ENCODE results near the gene STAB2. TPM values are rescaled to one million over a fixed set of nuclear protein-coding genes. Genes with fewer than 3 reads are reported as not detected.
"Not testable (repeated sequence)": the region's sequence is repeated elsewhere in the genome, so short reads cannot be mapped to it uniquely, and the experiment has no call there.

The STAB2 gene
- total and polyA plus RNA-seq, 2 of the 4 experiments (the other 2 are of a cell fraction): not detected

DNA sequence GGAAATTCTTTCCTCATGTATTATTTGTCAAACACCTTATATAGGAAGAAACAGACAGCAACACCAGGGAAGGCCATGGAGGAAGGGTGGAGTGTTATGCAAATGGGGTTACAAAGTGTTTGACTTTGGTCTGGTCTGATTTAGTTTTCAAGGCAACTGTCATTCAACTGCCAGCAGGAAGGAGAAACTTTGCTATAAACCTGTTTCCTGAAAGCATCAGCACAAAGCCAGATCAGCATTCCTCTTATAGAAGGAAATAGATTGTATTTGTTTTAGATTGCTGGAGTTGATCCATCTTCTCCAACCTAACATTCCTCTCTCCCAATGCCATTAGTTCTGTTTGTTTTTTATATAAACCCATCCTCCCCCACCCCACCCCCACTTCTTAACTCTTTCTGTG lies 65.7 kb downstream of the STAB2 start:
- Histone ChIP-seq H2BK120ac (ENCODE audit: low read depth, low read length) (no peak overlapping the region), H4K91ac (ENCODE audit: insufficient read depth, low read depth, low read length) (no peak overlapping the region), H3K4me1 (ENCODE audit: control insufficient read depth, insufficient read depth, low read length) (no peaks in the 10 kb centered on the region), H3K9me1 (ENCODE audit: insufficient read depth, low read length) (no peaks in the 10 kb centered on the region), H3K4me3 (ENCODE audit: insufficient read depth, low read depth, low read length) (no peak overlapping the region), H2AFZ (replicated peaks; ENCODE audit: low read length, poor library complexity) (no peak overlapping the region), H2BK20ac (ENCODE audit: low read depth, low read length) (no peak overlapping the region), H3K9me3 (ENCODE audit: control insufficient read depth, insufficient read depth, low read length) (no peaks in the 10 kb centered on the region), H3K36me3 (ENCODE audit: control insufficient read depth, insufficient read depth, low read length) (no peaks in the 10 kb centered on the region), H3K23ac (ENCODE audit: low read depth, low read length) (no peak overlapping the region), H3K9ac (ENCODE audit: low read depth, low read length) (no peak overlapping the region), H2AK5ac (ENCODE audit: low read depth, low read length) (no peak overlapping the region), H4K8ac (ENCODE audit: low read depth in 2 of 2, low read length in 2 of 2) (no peak overlapping the region), H3K4ac (ENCODE audit: low read depth, low read length) (no peak overlapping the region), H3K79me1 (ENCODE audit: low read depth in 1 of 2, low read length in 2 of 2) (no peaks in the 10 kb centered on the region), H2BK5ac (ENCODE audit: low read depth, low read length, poor library complexity, severe bottlenecking) (no peak overlapping the region), H3K4me2 (ENCODE audit: low read depth, low read length) (no peak overlapping the region), H4K5ac (ENCODE audit: low read depth, low read length) (no peak overlapping the region), H3K27ac (ENCODE audit: insufficient read depth, low read length) (no peak overlapping the region), H3K56ac (ENCODE audit: extremely low read depth, insufficient read depth, low read length) (no peak overlapping the region), H4K20me1 (ENCODE audit: insufficient read depth, low read length) (no peaks in the 10 kb centered on the region), H3K27me3 (ENCODE audit: control insufficient read depth, insufficient read depth, low read length) (peaks cover 1% of the 10 kb centered on the region; the same call in 1 of the 2 replicates), H3K14ac (replicated peaks; ENCODE audit: low read depth, low read length) (no peak overlapping the region), H2AK9ac (replicated peaks; ENCODE audit: low read depth, low read length, poor library complexity) (no peak overlapping the region), H2BK15ac (ENCODE audit: low read depth, low read length) (no peak overlapping the region), H3K18ac (ENCODE audit: low read depth, low read length) (no peak overlapping the region)
- in situ Hi-C loops (cut with MboI; ENCODE audit: low sequenced_read_pairs) (no loop called here), dilution Hi-C loops (cut with HindIII; ENCODE audit: low sequenced_read_pairs, unreplicated experiment) (no loop called here), intact Hi-C loops (cut with micrococcal nuclease) (no loop called here)
- BruUV-seq (replicated peaks): no TSS peak
- ChIA-PET CTCF (no interaction called here), POLR2A (ENCODE audit: unreplicated experiment) (no interaction called here)
- DNase-seq (no peak), ATAC-seq (ENCODE audit: low read depth) (no peak)
- TF ChIP-seq, protein P1, sequence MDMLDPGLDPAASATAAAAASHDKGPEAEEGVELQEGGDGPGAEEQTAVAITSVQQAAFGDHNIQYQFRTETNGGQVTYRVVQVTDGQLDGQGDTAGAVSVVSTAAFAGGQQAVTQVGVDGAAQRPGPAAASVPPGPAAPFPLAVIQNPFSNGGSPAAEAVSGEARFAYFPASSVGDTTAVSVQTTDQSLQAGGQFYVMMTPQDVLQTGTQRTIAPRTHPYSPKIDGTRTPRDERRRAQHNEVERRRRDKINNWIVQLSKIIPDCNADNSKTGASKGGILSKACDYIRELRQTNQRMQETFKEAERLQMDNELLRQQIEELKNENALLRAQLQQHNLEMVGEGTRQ (IDR thresholded peaks at IDR 0.05; ENCODE audit: low read depth, low read length): no peak
- TF ChIP-seq BHLHE40 (IDR thresholded peaks at IDR 0.05; ENCODE audit: low read depth, low read length) (no peak), MXI1 (IDR thresholded peaks at IDR 0.05; ENCODE audit: borderline replicate concordance, low read depth, low read length) (no peak), NFE2L2 (IDR thresholded peaks at IDR 0.05; ENCODE audit: low read depth, low read length) (no peak), CHD1 (IDR thresholded peaks at IDR 0.05; ENCODE audit: low read depth, low read length) (no peak), POLR2A (IDR thresholded peaks at IDR 0.05; ENCODE audit: low read depth, low read length) (no peak), SMC3 (IDR thresholded peaks at IDR 0.05; ENCODE audit: low read depth, low read length) (no peak)

DNA sequence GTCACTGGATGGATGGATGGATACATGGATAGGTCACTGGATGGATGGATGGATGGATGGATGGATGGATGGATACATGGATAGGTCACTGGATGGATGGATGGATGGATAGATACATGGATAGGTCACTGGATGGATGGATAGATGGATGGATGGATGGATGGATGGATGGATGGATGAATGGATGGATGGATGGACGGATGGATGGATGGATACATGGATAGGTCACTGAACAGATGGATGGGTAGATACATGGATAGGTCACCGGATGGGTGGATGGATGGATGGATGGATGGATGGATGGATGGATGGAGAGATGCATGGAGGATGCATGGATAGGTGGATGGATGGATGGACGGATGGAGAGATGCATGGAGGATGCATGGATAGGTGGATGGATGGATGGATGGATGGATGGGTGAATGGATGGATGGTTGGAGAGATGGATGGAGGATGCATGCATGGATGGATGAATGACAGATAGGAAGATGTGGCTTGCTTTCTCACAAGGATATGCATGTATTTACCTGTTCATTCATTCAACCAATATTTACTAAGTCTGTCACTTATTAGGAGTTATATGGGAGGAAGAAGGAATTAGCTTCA lies 66.6 kb downstream of the STAB2 start:
- BruUV-seq (replicated peaks); H3K36me3 ChIP-seq (ENCODE audit: control insufficient read depth, insufficient read depth, low read length); H3K4me3 ChIP-seq (ENCODE audit: insufficient read depth, low read depth, low read length); H3K4me1 ChIP-seq (ENCODE audit: control insufficient read depth, insufficient read depth, low read length); intact Hi-C loops (cut with micrococcal nuclease); H4K8ac ChIP-seq (ENCODE audit: low read depth in 2 of 2, low read length in 2 of 2); H4K91ac ChIP-seq (ENCODE audit: insufficient read depth, low read depth, low read length); H2AK5ac ChIP-seq (ENCODE audit: low read depth, low read length); H3K9me1 ChIP-seq (ENCODE audit: insufficient read depth, low read length); H2AK9ac ChIP-seq (replicated peaks; ENCODE audit: low read depth, low read length, poor library complexity); H3K23ac ChIP-seq (ENCODE audit: low read depth, low read length); H2BK5ac ChIP-seq (ENCODE audit: low read depth, low read length, poor library complexity, severe bottlenecking); H2BK120ac ChIP-seq (ENCODE audit: low read depth, low read length); H3K79me1 ChIP-seq (ENCODE audit: low read depth in 1 of 2, low read length in 2 of 2); POLR2A ChIA-PET (ENCODE audit: unreplicated experiment); H2AFZ ChIP-seq (replicated peaks; ENCODE audit: low read length, poor library complexity); H2BK15ac ChIP-seq (ENCODE audit: low read depth, low read length); in situ Hi-C loops (cut with MboI; ENCODE audit: low sequenced_read_pairs); H3K9me3 ChIP-seq (ENCODE audit: control insufficient read depth, insufficient read depth, low read length); CTCF ChIA-PET; H3K27ac ChIP-seq (ENCODE audit: insufficient read depth, low read length); H4K20me1 ChIP-seq (ENCODE audit: insufficient read depth, low read length); H2BK20ac ChIP-seq (ENCODE audit: low read depth, low read length); dilution Hi-C loops (cut with HindIII; ENCODE audit: low sequenced_read_pairs, unreplicated experiment); DNase-seq; H3K27me3 ChIP-seq (ENCODE audit: control insufficient read depth, insufficient read depth, low read length); ATAC-seq (ENCODE audit: low read depth); H3K18ac ChIP-seq (ENCODE audit: low read depth, low read length); H3K56ac ChIP-seq (ENCODE audit: extremely low read depth, insufficient read depth, low read length); H3K4ac ChIP-seq (ENCODE audit: low read depth, low read length); H4K5ac ChIP-seq (ENCODE audit: low read depth, low read length); H3K9ac ChIP-seq (ENCODE audit: low read depth, low read length); H3K14ac ChIP-seq (replicated peaks; ENCODE audit: low read depth, low read length); H3K4me2 ChIP-seq (ENCODE audit: low read depth, low read length): not testable (repeated sequence)
- 17% methylated on average over 3 of the region's 3 CpGs; no CpG with 5 or more reads in 1 of the 2 experiments for WGBS, 2 experiments (ENCODE audit: extremely low coverage in 2 of 2, insufficient read length in 1 of 2)
